Body of pancreas (tissue), 4 donors: ENCODE data around the gene DCXR. TPM values are rescaled to one million over a fixed set of nuclear protein-coding genes. Genes with fewer than 3 reads are reported as not detected.

ENCODE experiments used
- ATAC-seq: fragments of 150-250 bp; one replicate; pipeline ENCODE4 v1.9.1; 2016
- DNase-seq, 4 donors: peaks; one replicate each; pipeline ENCODE4 v3.0.0-alpha.2; 2019
- H3K27ac ChIP-seq, 4 donors: fragments of 200-600 bp; sonication (generic); 1 replicate in 3 of 4; 2 replicates in 1 of 4; pipeline versions ENCODE4 v1.5.1 to v1.6.1; 2016 to 2019; ENCODE audit warnings: mild to moderate bottlenecking in 1 of 4, mixed read lengths in 1 of 4, moderate library complexity in 1 of 4
- H3K27me3 ChIP-seq, 2 donors: fragments of 200-600 bp; sonication (generic); one replicate each; pipeline ENCODE4 v1.6.0; 2016; ENCODE audit warnings: mild to moderate bottlenecking in 1 of 2
- H3K36me3 ChIP-seq, 2 donors: fragments of 200-600 bp; sonication (generic); replicated peaks in 1 of 2; 2 replicates each; pipeline ENCODE4 v1.5.1; 2016; ENCODE audit warnings: low read depth in 2 of 2; ENCODE audit not compliant: insufficient read depth in 1 of 2
- H3K4me1 ChIP-seq: fragments of 200-600 bp; sonication (generic); one replicate; pipeline ENCODE4 v1.6.0; 2016
- H3K4me3 ChIP-seq, 2 donors: fragments of 200-600 bp; sonication (generic); 1 replicate in 1 of 2; 2 replicates in 1 of 2; pipeline ENCODE4 v1.5.1; 2016 to 2019
- H3K9me3 ChIP-seq, 3 donors: fragments of 200-600 bp; sonication (generic); 1 replicate in 2 of 3; 2 replicates in 1 of 3; pipeline ENCODE4 v1.5.1; 2016
- POLR2A ChIP-seq, 3 donors: fragments of 450-650 bp; IDR thresholded peaks; one replicate each; pipeline ENCODE4 v1.6.1; 2016; ENCODE audit warnings: antibody characterized with exemption in 3 of 3, mild to moderate bottlenecking in 2 of 3
- WGBS, 2 donors: methylation state at CpG; one replicate each; pipeline ENCODE4 v1.1.5; 2017; 5-methylcytosine and 5-hydroxymethylcytosine counted together
- intact Hi-C: fragments of 100-400 bp; cut with DNase I; formaldehyde crosslinking; loops from one replicate; pipeline ENCODE4 v1.15.1; 2023
- total RNA-seq, 2 donors: library from RNA; depleted of rRNA; stranded (reverse); fragments of >200 nt; gene quantifications; one replicate each; pipeline ENCODE4 v1.1.0, GENCODE V29; 2016
- TF ChIP-seq, protein P1 (sequence below), 7 experiments: fragments of 450-650 bp in 4 of 7; fragments of 200-600 bp in 3 of 7; sonication (generic) in 3 of 7; IDR thresholded peaks; one replicate each; pipeline ENCODE4 v1.5.1; 2016 to 2019; ENCODE audit warnings: antibody characterized with exemption in 7 of 7

DCXR gene
- total RNA-seq, 2 donors from 2014 or later = 82.2 to 205 TPM

DNA sequence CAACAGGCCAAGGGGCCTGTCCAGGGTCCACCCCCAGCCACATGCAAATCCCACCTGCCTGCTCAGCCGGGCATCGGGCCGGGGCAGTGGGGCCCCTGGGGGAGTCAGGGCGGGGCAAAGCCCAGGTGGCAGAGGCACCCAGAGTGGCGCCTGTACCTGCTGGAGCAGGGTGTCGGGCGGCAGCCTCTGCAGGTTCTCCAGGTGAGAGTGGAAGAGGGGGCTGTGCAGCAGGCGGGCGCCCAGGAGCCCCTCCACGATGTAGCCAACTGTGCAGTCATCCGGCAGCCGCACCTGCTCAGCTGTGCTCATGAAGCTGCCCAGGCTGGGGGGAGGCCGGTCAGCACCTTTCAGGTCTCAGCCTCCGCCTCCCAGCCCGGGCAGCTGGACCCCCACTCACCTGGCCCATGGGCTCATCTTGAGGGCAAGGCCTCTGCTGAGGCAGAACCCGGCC is 12.0 kb upstream of the DCXR start:
- no peaks in the 10 kb centered on the region for H3K36me3 ChIP-seq
- no peak for ATAC-seq
- intact Hi-C loops = no loop called here

DNA sequence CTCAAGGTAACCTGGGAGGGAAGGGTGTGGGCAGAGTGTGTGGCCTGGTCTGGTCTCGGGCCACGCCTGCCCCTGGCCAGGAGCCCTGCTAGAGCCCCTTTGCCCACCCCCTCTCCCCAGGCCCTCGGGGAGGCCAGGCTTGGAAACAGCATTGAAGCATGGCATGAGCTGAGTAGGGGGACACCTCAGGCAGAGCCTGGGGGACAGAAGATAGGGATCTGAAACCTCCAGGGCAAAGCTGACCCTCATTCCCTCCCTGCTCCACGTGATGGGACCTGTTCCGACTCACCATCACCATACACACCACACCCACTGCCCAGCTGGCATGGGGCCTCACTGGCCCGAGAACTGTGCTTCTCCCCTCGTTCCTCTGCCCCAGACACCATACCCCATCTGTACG is 11.6 kb upstream of the DCXR start:
- Histone ChIP-seq H3K4me3 (no peak overlapping the region), H3K27me3 (no peaks in the 10 kb centered on the region), H3K9me3 (no peaks in the 10 kb centered on the region), H3K27ac (no peak overlapping the region), H3K4me1 (peaks cover 38% of the 10 kb centered on the region), H3K36me3 (no peaks in the 10 kb centered on the region)
- 79 to 82% methylated on average over 6 to 8 of the region's 8 CpGs for WGBS, 2 donors
- ATAC-seq = no peak
- DNase-seq = no peak
- TF ChIP-seq, protein P1, sequence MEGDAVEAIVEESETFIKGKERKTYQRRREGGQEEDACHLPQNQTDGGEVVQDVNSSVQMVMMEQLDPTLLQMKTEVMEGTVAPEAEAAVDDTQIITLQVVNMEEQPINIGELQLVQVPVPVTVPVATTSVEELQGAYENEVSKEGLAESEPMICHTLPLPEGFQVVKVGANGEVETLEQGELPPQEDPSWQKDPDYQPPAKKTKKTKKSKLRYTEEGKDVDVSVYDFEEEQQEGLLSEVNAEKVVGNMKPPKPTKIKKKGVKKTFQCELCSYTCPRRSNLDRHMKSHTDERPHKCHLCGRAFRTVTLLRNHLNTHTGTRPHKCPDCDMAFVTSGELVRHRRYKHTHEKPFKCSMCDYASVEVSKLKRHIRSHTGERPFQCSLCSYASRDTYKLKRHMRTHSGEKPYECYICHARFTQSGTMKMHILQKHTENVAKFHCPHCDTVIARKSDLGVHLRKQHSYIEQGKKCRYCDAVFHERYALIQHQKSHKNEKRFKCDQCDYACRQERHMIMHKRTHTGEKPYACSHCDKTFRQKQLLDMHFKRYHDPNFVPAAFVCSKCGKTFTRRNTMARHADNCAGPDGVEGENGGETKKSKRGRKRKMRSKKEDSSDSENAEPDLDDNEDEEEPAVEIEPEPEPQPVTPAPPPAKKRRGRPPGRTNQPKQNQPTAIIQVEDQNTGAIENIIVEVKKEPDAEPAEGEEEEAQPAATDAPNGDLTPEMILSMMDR (IDR thresholded peaks at IDR 0.05) = no peak
- no peak for TF ChIP-seq POLR2A (IDR thresholded peaks at IDR 0.05)
- intact Hi-C loops = no loop called here

More for the DNA sequence above, 12.0 kb upstream of the DCXR start:
- Histone ChIP-seq H3K4me3 (no peak overlapping the region), H3K9me3 (no peaks in the 10 kb centered on the region), H3K4me1 (peaks cover 38% of the 10 kb centered on the region), H3K27me3 (no peaks in the 10 kb centered on the region), H3K27ac (no peak overlapping the region)
- TF ChIP-seq, protein P1 (IDR thresholded peaks at IDR 0.05) = no peak
- TF ChIP-seq POLR2A (IDR thresholded peaks at IDR 0.05) = no peak
- 93 to 100% methylated on average over 3 to 11 of the region's 16 CpGs for WGBS, 2 donors
- no peak for DNase-seq

DNA sequence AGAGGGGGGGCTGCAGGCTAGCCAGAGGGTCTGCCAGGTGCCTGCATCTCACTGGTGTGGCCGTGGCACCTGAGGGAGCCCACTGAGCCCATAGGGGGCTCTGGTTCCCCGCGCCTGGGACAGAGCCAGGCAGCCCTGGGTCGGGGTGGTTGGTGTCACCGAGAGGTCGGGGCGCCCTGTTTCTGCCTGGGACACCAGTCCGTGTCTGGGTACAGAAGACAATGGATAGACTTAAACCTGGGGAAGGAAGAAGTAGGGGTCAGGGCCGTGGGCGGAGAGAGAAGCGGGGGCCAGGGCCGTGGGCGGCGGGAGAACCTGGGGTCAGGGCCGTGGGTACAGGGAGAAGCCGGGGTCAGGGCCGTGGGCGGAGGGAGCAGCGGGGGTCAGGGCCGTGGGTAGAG is 11.1 kb upstream of the DCXR start:
- Histone ChIP-seq H3K4me1 (peaks cover 34% of the 10 kb centered on the region), H3K27ac (no peak overlapping the region), H3K9me3 (no peaks in the 10 kb centered on the region), H3K4me3 (no peak overlapping the region), H3K27me3 (no peaks in the 10 kb centered on the region), H3K36me3 (no peaks in the 10 kb centered on the region)
- intact Hi-C loops = no loop called here
- 86 to 87% methylated on average over 19 to 20 of the region's 20 CpGs for WGBS, 2 donors
- TF ChIP-seq, protein P1 (IDR thresholded peaks at IDR 0.05) = no peak
- TF ChIP-seq POLR2A (IDR thresholded peaks at IDR 0.05) = no peak
- ATAC-seq = no peak
- DNase-seq = no peak

DNA sequence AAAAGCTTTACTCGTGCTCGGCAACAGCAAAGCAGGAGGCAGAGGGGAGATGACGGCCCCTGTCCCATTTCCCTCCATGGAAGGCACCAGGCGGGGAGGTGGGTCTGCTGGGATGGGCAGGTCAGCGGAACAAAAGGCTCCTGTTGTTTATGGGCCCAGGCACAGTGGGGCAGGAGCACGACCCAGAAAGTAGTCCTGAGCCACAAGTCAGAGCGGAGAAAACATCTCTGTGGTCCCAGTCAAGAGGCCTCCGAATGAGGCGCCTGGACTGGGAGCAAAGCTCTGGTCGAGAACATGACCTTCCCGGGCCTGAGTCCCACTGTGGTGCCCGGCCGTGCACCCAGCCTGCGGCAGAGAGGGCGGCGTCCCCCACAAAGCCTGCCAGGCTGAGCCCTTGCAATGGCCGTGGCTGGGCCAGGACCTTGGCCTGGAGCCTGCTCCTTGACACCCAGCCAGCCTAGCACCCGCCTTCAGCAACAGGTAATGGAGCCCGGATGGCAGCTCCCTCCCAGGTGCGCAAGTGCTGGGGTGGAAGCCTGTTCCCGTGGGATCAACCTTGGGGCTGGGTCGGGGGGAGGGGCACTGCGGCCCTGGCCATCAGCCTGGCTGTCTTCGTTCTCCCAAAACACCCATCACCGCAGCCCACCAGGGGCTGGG is 10.5 kb upstream of the DCXR start:
- TF ChIP-seq, protein P1 (IDR thresholded peaks at IDR 0.05) = no peak
- TF ChIP-seq POLR2A (IDR thresholded peaks at IDR 0.05) = no peak
- no peaks in the 10 kb centered on the region for H3K36me3 ChIP-seq
- H3K27ac ChIP-seq = no peak overlapping the region
- H3K4me3 ChIP-seq = no peak overlapping the region
- ATAC-seq = no peak
- WGBS, 2 donors = 81 to 91% methylated on average over 9 to 21 of the region's 25 CpGs
- no peak for DNase-seq
- no peaks in the 10 kb centered on the region for H3K27me3 ChIP-seq
- no peaks in the 10 kb centered on the region for H3K9me3 ChIP-seq
- intact Hi-C loops = no loop called here
- peaks cover 29% of the 10 kb centered on the region for H3K4me1 ChIP-seq

DNA sequence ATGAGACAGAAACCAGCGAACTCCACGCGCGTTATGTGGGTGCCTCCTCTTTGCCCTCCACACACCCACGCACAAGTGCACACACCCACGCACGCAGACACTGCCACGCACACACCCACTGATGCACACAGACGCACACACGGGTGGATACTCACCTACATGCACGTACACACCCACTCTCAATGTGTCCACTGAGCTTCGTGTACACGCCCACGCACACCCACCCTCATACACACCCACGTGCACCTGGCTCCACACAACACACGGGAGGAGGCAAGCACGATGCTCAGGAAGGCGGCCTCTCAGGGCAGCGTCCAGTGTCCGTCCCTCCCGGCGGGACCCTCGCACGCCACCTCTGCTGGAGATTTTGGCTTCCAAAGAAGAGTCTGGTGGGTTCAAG is 9.9 kb upstream of the DCXR start:
- no peak for TF ChIP-seq POLR2A (IDR thresholded peaks at IDR 0.05)
- TF ChIP-seq, protein P1 (IDR thresholded peaks at IDR 0.05) = no peak
- ATAC-seq (no peak), DNase-seq (no peak)
- intact Hi-C loops = no loop called here
- Histone ChIP-seq H3K4me1 (peaks cover 22% of the 10 kb centered on the region), H3K9me3 (no peaks in the 10 kb centered on the region), H3K4me3 (no peak overlapping the region), H3K27ac (no peak overlapping the region), H3K27me3 (no peaks in the 10 kb centered on the region), H3K36me3 (no peaks in the 10 kb centered on the region)
- 88 to 90% methylated on average over 21 to 24 of the region's 24 CpGs for WGBS, 2 donors
